GM12891 (cell line): Measurements from ENCODE around the gene CDH19.
"Not testable (repeated sequence)": the region's sequence is repeated elsewhere in the genome, so short reads cannot be mapped to it uniquely, and the experiment has no call there.

ENCODE experiments used
- POLR2A ChIP-seq: IDR thresholded peaks from 2 replicates; pipeline ENCODE4 v1.6.1; 2011; ENCODE audit warnings: low read depth, low read length, control low read depth
- POLR2AphosphoS5 ChIP-seq: IDR thresholded peaks from 2 replicates; pipeline ENCODE4 v1.6.1; 2011; ENCODE audit warnings: low read depth, low read length, control low read depth
- POU2F2 ChIP-seq: IDR thresholded peaks from 2 replicates; pipeline ENCODE4 v1.6.1; 2011; ENCODE audit warnings: low read depth, mild to moderate bottlenecking, control low read depth, low read length, moderate library complexity
- TAF1 ChIP-seq: IDR thresholded peaks from 2 replicates; pipeline ENCODE4 v1.6.1; 2011; ENCODE audit warnings: low read depth, low read length, control low read depth

- not testable (repeated sequence) for TF ChIP-seq POLR2A, POLR2AphosphoS5, TAF1, POU2F2
Observed at GRCh38 chr18:66466184-66466583, 137.7 kb downstream of the CDH19 start.
